Cerebellar nuclear complex (tissue), 1 donor: Measurements from ENCODE around the gene U2SURP.
"Not testable (repeated sequence)": the region's sequence is repeated elsewhere in the genome, so short reads cannot be mapped to it uniquely, and the experiment has no call there.

ENCODE experiments used
- DNase-seq, 2 experiments: peaks; one replicate each; lab custom pipeline; 2025; lab: John Stamatoyannopoulos, UW

Gene U2SURP

GRCh38 chr3:142976621-142977398, 24.6 kb upstream of the U2SURP start:
- DNase-seq, result peak in 1 of 2 experiments; percentile 23

- no peak for DNase-seq
Observed at GRCh38 chr3:142977399-142977728, 24.0 kb upstream of the U2SURP start.

- no peak for DNase-seq
Observed at GRCh38 chr3:142981108-142981507, 20.3 kb upstream of the U2SURP start.

- DNase-seq, result no peak
Observed at GRCh38 chr3:142982038-142982773, 19.2 kb upstream of the U2SURP start.

GRCh38 chr3:142983318-142983717, 18.1 kb upstream of the U2SURP start:
- no peak for DNase-seq

GRCh38 chr3:142984255-142984654, 17.1 kb upstream of the U2SURP start:
- no peak for DNase-seq

GRCh38 chr3:142987080-142987700, 14.2 kb upstream of the U2SURP start:
- DNase-seq, result no peak

GRCh38 chr3:142987707-142988106, 13.7 kb upstream of the U2SURP start:
- DNase-seq, result no peak

- not testable (repeated sequence) for DNase-seq
Observed at GRCh38 chr3:142988221-142988620, 13.1 kb upstream of the U2SURP start.

- DNase-seq, result not testable (repeated sequence)
Observed at GRCh38 chr3:142988826-142989225, 12.5 kb upstream of the U2SURP start.

GRCh38 chr3:142990721-142991120, 10.6 kb upstream of the U2SURP start:
- DNase-seq, result no peak

- DNase-seq, result no peak
Observed at GRCh38 chr3:142992323-142992722, 9.0 kb upstream of the U2SURP start.

- peak in 1 of 2 experiments; percentile 28 for DNase-seq
Observed at GRCh38 chr3:142993958-142994442, 7.4 kb upstream of the U2SURP start.

- no peak for DNase-seq
Observed at GRCh38 chr3:142997330-142997729, 4.0 kb upstream of the U2SURP start.

- DNase-seq, result no peak
Observed at GRCh38 chr3:142998439-142998838, 2.9 kb upstream of the U2SURP start.

GRCh38 chr3:142999881-143000280, 1.5 kb upstream of the U2SURP start:
- no peak for DNase-seq

- DNase-seq, result no peak
Observed at GRCh38 chr3:143000528-143000927, 842 bp upstream of the U2SURP start.

GRCh38 chr3:143001034-143001368, 369 bp upstream of the U2SURP start:
- DNase-seq, result no peak

- no peak for DNase-seq
Observed at GRCh38 chr3:143002083-143002712, 828 bp downstream of the U2SURP start.

GRCh38 chr3:143002727-143003126, 1.4 kb downstream of the U2SURP start:
- no peak for DNase-seq

- DNase-seq, result no peak
Observed at GRCh38 chr3:143004823-143005222, 3.5 kb downstream of the U2SURP start.

GRCh38 chr3:143010024-143010423, 8.7 kb downstream of the U2SURP start:
- DNase-seq, result no peak

GRCh38 chr3:143011705-143012104, 10.3 kb downstream of the U2SURP start:
- no peak for DNase-seq
